Measurements from ENCODE around the gene PTH2R.

DNA sequence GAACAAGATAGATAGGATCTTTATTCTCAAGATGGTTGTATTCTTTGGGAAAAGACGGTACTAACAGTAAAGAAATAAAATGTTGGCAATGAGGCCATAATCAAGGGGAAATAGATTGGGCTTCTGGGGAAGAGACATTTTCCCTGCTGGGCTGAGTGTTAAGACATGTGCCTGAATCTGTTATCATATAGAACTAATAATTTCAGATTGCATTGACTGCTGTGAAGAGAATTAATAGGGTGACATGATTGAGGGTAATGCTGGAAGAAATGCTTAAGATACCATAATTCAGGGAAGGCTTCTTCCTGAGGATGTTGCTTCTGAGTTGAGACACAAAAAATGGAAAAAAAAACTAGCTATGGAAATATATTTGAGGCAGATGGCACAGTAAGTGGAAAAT is 105.0 kb downstream of the PTH2R start:
- TF ChIP-seq, protein P1, sequence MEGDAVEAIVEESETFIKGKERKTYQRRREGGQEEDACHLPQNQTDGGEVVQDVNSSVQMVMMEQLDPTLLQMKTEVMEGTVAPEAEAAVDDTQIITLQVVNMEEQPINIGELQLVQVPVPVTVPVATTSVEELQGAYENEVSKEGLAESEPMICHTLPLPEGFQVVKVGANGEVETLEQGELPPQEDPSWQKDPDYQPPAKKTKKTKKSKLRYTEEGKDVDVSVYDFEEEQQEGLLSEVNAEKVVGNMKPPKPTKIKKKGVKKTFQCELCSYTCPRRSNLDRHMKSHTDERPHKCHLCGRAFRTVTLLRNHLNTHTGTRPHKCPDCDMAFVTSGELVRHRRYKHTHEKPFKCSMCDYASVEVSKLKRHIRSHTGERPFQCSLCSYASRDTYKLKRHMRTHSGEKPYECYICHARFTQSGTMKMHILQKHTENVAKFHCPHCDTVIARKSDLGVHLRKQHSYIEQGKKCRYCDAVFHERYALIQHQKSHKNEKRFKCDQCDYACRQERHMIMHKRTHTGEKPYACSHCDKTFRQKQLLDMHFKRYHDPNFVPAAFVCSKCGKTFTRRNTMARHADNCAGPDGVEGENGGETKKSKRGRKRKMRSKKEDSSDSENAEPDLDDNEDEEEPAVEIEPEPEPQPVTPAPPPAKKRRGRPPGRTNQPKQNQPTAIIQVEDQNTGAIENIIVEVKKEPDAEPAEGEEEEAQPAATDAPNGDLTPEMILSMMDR (IDR thresholded peaks at IDR 0.05) = no peak
- TF ChIP-seq POLR2A (IDR thresholded peaks at IDR 0.05) = no peak

All from right lobe of liver (tissue), 4 donors.